ENCODE data around the gene BCL6B. TPM values are rescaled to one million over a fixed set of nuclear protein-coding genes. Genes with fewer than 3 reads are reported as not detected.

The BCL6B gene
- total and polyA plus RNA-seq, 2 experiments from 2014 or later: 3.3 to 4.5 TPM

DNA sequence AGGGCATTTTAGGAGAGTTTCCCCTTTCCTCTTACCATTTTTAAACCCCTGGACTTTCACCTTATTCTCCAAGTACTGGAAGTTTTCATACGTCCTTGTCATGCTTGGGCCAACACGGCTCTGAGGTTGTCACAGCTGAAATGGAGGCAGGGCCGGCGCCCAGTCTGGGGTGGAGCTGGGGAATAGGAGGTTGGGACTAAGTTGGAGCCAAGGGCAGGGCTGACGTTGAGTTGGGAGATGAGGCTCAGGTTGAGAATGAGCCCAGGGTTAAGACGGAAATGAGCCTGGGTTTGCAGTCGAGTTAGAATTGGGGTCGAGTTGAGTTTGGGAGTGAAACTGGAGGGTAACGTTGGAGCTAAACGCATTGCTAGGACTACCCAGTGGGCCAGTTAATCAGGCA lies 55.9 kb downstream of the BCL6B start:
- Histone ChIP-seq H2AFZ (no peak overlapping the region), H3K4me3 (no peak overlapping the region), H3F3A (replicated peaks; ENCODE audit: low read depth) (no peaks in the 10 kb centered on the region), H3K4me2 (no peak overlapping the region), H4K20me1 (replicated peaks; ENCODE audit: insufficient read depth) (no peaks in the 10 kb centered on the region), H3K9me2 (ENCODE audit: insufficient read depth) (no peaks in the 10 kb centered on the region), H3K79me2 (replicated peaks; ENCODE audit: insufficient read depth) (no peaks in the 10 kb centered on the region), H3K27me3 (ENCODE audit: insufficient read depth) (no peaks in the 10 kb centered on the region), H3K27ac (ENCODE audit: low read depth) (no peak overlapping the region), H3K36me3 (ENCODE audit: insufficient read depth) (no peaks in the 10 kb centered on the region), H3K4me1 (ENCODE audit: insufficient read depth) (no peaks in the 10 kb centered on the region)
- Mint-ChIP-seq H3K27ac (no peak overlapping the region), H3K36me3 (ENCODE audit: low read depth) (no peaks in the 10 kb centered on the region; the same call in 2 of the 3 replicates), H3K4me1 (no peaks in the 10 kb centered on the region; the same call in 2 of the 3 replicates), H3K4me3 (no peak overlapping the region; the same call in 2 of the 3 replicates), H3K9me3 (peaks cover 2% of the 10 kb centered on the region; the same call in 2 of the 3 replicates), H3K27me3 (ENCODE audit: insufficient read depth, low read depth, poor library complexity) (peaks cover 12% of the 10 kb centered on the region)
- ATAC-seq (no peak), DNase-seq (ENCODE audit: low spot score) (no peak)
- TF ChIP-seq CREB1 (CRISPR knock-in tag; IDR thresholded peaks at IDR 0.05; ENCODE audit: low read depth) (no peak), EZH2phosphoT487 (IDR thresholded peaks at IDR 0.05; ENCODE audit: unreplicated experiment) (no peak)
- TF ChIP-seq, protein P1, sequence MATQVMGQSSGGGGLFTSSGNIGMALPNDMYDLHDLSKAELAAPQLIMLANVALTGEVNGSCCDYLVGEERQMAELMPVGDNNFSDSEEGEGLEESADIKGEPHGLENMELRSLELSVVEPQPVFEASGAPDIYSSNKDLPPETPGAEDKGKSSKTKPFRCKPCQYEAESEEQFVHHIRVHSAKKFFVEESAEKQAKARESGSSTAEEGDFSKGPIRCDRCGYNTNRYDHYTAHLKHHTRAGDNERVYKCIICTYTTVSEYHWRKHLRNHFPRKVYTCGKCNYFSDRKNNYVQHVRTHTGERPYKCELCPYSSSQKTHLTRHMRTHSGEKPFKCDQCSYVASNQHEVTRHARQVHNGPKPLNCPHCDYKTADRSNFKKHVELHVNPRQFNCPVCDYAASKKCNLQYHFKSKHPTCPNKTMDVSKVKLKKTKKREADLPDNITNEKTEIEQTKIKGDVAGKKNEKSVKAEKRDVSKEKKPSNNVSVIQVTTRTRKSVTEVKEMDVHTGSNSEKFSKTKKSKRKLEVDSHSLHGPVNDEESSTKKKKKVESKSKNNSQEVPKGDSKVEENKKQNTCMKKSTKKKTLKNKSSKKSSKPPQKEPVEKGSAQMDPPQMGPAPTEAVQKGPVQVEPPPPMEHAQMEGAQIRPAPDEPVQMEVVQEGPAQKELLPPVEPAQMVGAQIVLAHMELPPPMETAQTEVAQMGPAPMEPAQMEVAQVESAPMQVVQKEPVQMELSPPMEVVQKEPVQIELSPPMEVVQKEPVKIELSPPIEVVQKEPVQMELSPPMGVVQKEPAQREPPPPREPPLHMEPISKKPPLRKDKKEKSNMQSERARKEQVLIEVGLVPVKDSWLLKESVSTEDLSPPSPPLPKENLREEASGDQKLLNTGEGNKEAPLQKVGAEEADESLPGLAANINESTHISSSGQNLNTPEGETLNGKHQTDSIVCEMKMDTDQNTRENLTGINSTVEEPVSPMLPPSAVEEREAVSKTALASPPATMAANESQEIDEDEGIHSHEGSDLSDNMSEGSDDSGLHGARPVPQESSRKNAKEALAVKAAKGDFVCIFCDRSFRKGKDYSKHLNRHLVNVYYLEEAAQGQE (IDR thresholded peaks at IDR 0.05; ENCODE audit: unreplicated experiment): no peak

MicroRNAs encoded within 50 kb of the gene (microRNA counts, 767-probe panel; counts per million panel counts)
- not detected for microRNA hsa-miR-195-5p
- microRNA hsa-miR-497-5p: not detected

Small RNA genes lying within 50 kb of the gene (small RNA-seq; reads per million reads assigned to genes)
- gene AC120057.1 (ENCODE audit: low replicate concordance): not detected

Other genes starting within 250 kb of the BCL6B start
- gene FBXO39, start 246.8 kb upstream of the BCL6B start, total RNA-seq (2014; rRNA removed; shearing (Covaris generic)): 0.19 TPM in 1 of 2 replicates, not detected in the other
- gene FBXO39, start 246.8 kb upstream of the BCL6B start, polyA plus RNA-seq (2016; fragmentation: Nextera tagmentation; extraction: Ambion mirVana): 0.17 TPM in 1 of 2 replicates, not detected in the other
- not detected in 2 replicates for gene TEKT1, start 191.3 kb upstream of the BCL6B start, total RNA-seq (2014; rRNA removed; shearing (Covaris generic))
- not detected in 2 replicates for gene TEKT1, start 191.3 kb upstream of the BCL6B start, polyA plus RNA-seq (2016; fragmentation: Nextera tagmentation; extraction: Ambion mirVana)
- gene ALOX12, start 27.0 kb upstream of the BCL6B start, total RNA-seq (2014; rRNA removed; shearing (Covaris generic)): 0.66 and 1.2 TPM in 2 replicates
- gene ALOX12, start 27.0 kb upstream of the BCL6B start, polyA plus RNA-seq (2016; fragmentation: Nextera tagmentation; extraction: Ambion mirVana): 1.5 and 1.8 TPM in 2 replicates
- gene RNASEK, start 10.4 kb upstream of the BCL6B start, total RNA-seq (2014; rRNA removed; shearing (Covaris generic)): 126 and 134 TPM in 2 replicates
- gene RNASEK, start 10.4 kb upstream of the BCL6B start, polyA plus RNA-seq (2016; fragmentation: Nextera tagmentation; extraction: Ambion mirVana): 296 and 298 TPM in 2 replicates
- 4.4 and 4.7 TPM in 2 replicates for gene SLC16A13, start 13.0 kb downstream of the BCL6B start, total RNA-seq (2014; rRNA removed; shearing (Covaris generic))
- 1.2 and 2.2 TPM in 2 replicates for gene SLC16A13, start 13.0 kb downstream of the BCL6B start, polyA plus RNA-seq (2016; fragmentation: Nextera tagmentation; extraction: Ambion mirVana)
- gene SLC16A11, start 21.0 kb downstream of the BCL6B start, total RNA-seq (2014; rRNA removed; shearing (Covaris generic)): 0.42 TPM in 1 of 2 replicates, not detected in the other
- gene SLC16A11, start 21.0 kb downstream of the BCL6B start, polyA plus RNA-seq (2016; fragmentation: Nextera tagmentation; extraction: Ambion mirVana): 0.68 and 1.4 TPM in 2 replicates
- gene CLEC10A, start 57.2 kb downstream of the BCL6B start, total RNA-seq (2014; rRNA removed; shearing (Covaris generic)): not detected in 2 replicates
- gene CLEC10A, start 57.2 kb downstream of the BCL6B start, polyA plus RNA-seq (2016; fragmentation: Nextera tagmentation; extraction: Ambion mirVana): not detected in 2 replicates
- 0.97 TPM in 1 of 2 replicates, not detected in the other for gene ASGR2, start 91.8 kb downstream of the BCL6B start, total RNA-seq (2014; rRNA removed; shearing (Covaris generic))
- gene ASGR2, start 91.8 kb downstream of the BCL6B start, polyA plus RNA-seq (2016; fragmentation: Nextera tagmentation; extraction: Ambion mirVana): not detected in 2 replicates
- gene ASGR1, start 156.3 kb downstream of the BCL6B start, total RNA-seq (2014; rRNA removed; shearing (Covaris generic)): 5.3 and 9.0 TPM in 2 replicates
- gene ASGR1, start 156.3 kb downstream of the BCL6B start, polyA plus RNA-seq (2016; fragmentation: Nextera tagmentation; extraction: Ambion mirVana): 5.9 and 8.3 TPM in 2 replicates
- 28.7 and 31.0 TPM in 2 replicates for gene DLG4, start 196.8 kb downstream of the BCL6B start, total RNA-seq (2014; rRNA removed; shearing (Covaris generic))
- gene DLG4, start 196.8 kb downstream of the BCL6B start, polyA plus RNA-seq (2016; fragmentation: Nextera tagmentation; extraction: Ambion mirVana): 7.7 and 11.1 TPM in 2 replicates
- gene ACADVL, start 196.9 kb downstream of the BCL6B start, total RNA-seq (2014; rRNA removed; shearing (Covaris generic)): 108 and 152 TPM in 2 replicates
- gene ACADVL, start 196.9 kb downstream of the BCL6B start, polyA plus RNA-seq (2016; fragmentation: Nextera tagmentation; extraction: Ambion mirVana): 139 and 156 TPM in 2 replicates
- 53.9 and 80.6 TPM in 2 replicates for gene DVL2, start 211.5 kb downstream of the BCL6B start, total RNA-seq (2014; rRNA removed; shearing (Covaris generic))
- gene DVL2, start 211.5 kb downstream of the BCL6B start, polyA plus RNA-seq (2016; fragmentation: Nextera tagmentation; extraction: Ambion mirVana): 17.6 and 19.7 TPM in 2 replicates
- 33.2 and 51.0 TPM in 2 replicates for gene PHF23, start 216.4 kb downstream of the BCL6B start, total RNA-seq (2014; rRNA removed; shearing (Covaris generic))
- 35.4 and 36.6 TPM in 2 replicates for gene PHF23, start 216.4 kb downstream of the BCL6B start, polyA plus RNA-seq (2016; fragmentation: Nextera tagmentation; extraction: Ambion mirVana)
- gene GABARAP, start 219.4 kb downstream of the BCL6B start, total RNA-seq (2014; rRNA removed; shearing (Covaris generic)): 88.8 and 128 TPM in 2 replicates
- gene GABARAP, start 219.4 kb downstream of the BCL6B start, polyA plus RNA-seq (2016; fragmentation: Nextera tagmentation; extraction: Ambion mirVana): 497 and 520 TPM in 2 replicates
- 93.4 and 109 TPM in 2 replicates for gene CTDNEP1, start 228.7 kb downstream of the BCL6B start, total RNA-seq (2014; rRNA removed; shearing (Covaris generic))
- gene CTDNEP1, start 228.7 kb downstream of the BCL6B start, polyA plus RNA-seq (2016; fragmentation: Nextera tagmentation; extraction: Ambion mirVana): 48.1 and 55.2 TPM in 2 replicates
- 23.2 and 41.4 TPM in 2 replicates for gene ELP5, start 229.2 kb downstream of the BCL6B start, total RNA-seq (2014; rRNA removed; shearing (Covaris generic))
- 38.3 and 40.9 TPM in 2 replicates for gene ELP5, start 229.2 kb downstream of the BCL6B start, polyA plus RNA-seq (2016; fragmentation: Nextera tagmentation; extraction: Ambion mirVana)
- 111 and 117 TPM in 2 replicates for gene CLDN7, start 239.4 kb downstream of the BCL6B start, total RNA-seq (2014; rRNA removed; shearing (Covaris generic))
- gene CLDN7, start 239.4 kb downstream of the BCL6B start, polyA plus RNA-seq (2016; fragmentation: Nextera tagmentation; extraction: Ambion mirVana): 46.1 and 50.7 TPM in 2 replicates

All from GM23338 (cell line).